Fibroblast of lung (primary cell): ENCODE measurements around the gene ADPRH. TPM values are rescaled to one million over a fixed set of nuclear protein-coding genes. Genes with fewer than 3 reads are reported as not detected.
A peak's percentile ranks its signal among the peaks of the same experiment; 100 is the strongest.

ENCODE experiments used
- DNase-seq, 2 donors: peaks; one replicate each; pipeline versions ENCODE4 v3.0.0 to v3.0.0-alpha.2; 2010; ENCODE audit warnings: low read depth in 2 of 2
- H2AFZ ChIP-seq: 2 replicates; pipeline ENCODE4 v1.5.1; 2012; ENCODE audit warnings: low read length, control low read depth, inconsistent platforms
- H3K27ac ChIP-seq: 2 replicates; pipeline ENCODE4 v1.5.1; 2011; ENCODE audit warnings: low read length, control low read depth; ENCODE audit not compliant: insufficient read depth
- H3K27me3 ChIP-seq: 2 replicates; pipeline ENCODE4 v1.5.1; 2011; ENCODE audit warnings: mild to moderate bottlenecking, low read length; ENCODE audit not compliant: control insufficient read depth, insufficient read depth
- H3K36me3 ChIP-seq: 2 replicates; pipeline ENCODE4 v1.5.1; 2011; ENCODE audit warnings: low read length; ENCODE audit not compliant: control insufficient read depth, insufficient read depth
- H3K4me1 ChIP-seq: 2 replicates; pipeline ENCODE4 v1.5.1; 2011; ENCODE audit warnings: low read length; ENCODE audit not compliant: control insufficient read depth, insufficient read depth; ENCODE audit errors: extremely low read depth
- H3K4me2 ChIP-seq: 2 replicates; pipeline ENCODE4 v1.5.1; 2011; ENCODE audit warnings: low read length, control low read depth; ENCODE audit not compliant: insufficient read depth; ENCODE audit errors: extremely low read depth
- H3K4me3 ChIP-seq, 4 experiments: fragments of 200-600 bp in 1 of 4; sonication (generic) in 1 of 4; replicated peaks in 1 of 4; 2 replicates each; pipeline ENCODE4 v1.5.1; 2011 to 2016; ENCODE audit warnings: low read length in 4 of 4, low read depth in 3 of 4, mild to moderate bottlenecking in 3 of 4, control low read depth in 2 of 4, inconsistent platforms in 1 of 4, mixed read lengths in 1 of 4; ENCODE audit not compliant: insufficient read depth in 1 of 4; ENCODE audit errors: control extremely low read depth in 1 of 4
- H3K79me2 ChIP-seq: 2 replicates; pipeline ENCODE4 v1.5.1; 2012; ENCODE audit warnings: mild to moderate bottlenecking, low read length, inconsistent platforms; ENCODE audit not compliant: control insufficient read depth, insufficient read depth
- H3K9ac ChIP-seq: 2 replicates; pipeline ENCODE4 v1.5.1; 2011; ENCODE audit warnings: mild to moderate bottlenecking, low read length, control low read depth; ENCODE audit not compliant: insufficient read depth
- H3K9me3 ChIP-seq: 2 replicates; pipeline ENCODE4 v1.5.1; 2012; ENCODE audit warnings: low read depth, low read length; ENCODE audit not compliant: control insufficient read depth, insufficient read depth
- H4K20me1 ChIP-seq: 2 replicates; pipeline ENCODE4 v1.5.1; 2011; ENCODE audit warnings: low read length; ENCODE audit not compliant: control insufficient read depth, insufficient read depth; ENCODE audit errors: extremely low read depth
- EZH2 ChIP-seq: IDR thresholded peaks from 2 replicates; pipeline ENCODE4 v1.5.1; 2012; ENCODE audit warnings: low read length, control low read depth, mild to moderate bottlenecking; ENCODE audit errors: missing control alignments
- polyA plus RNA-seq, 2 donors: library from polyadenylated mRNA; depleted of rRNA in 1 of 2; stranded (reverse) in 1 of 2; unstranded in 1 of 2; fragments of >200 nt; gene quantifications; 2 replicates each; pipeline ENCODE4 v1.2.1, GENCODE V29; 2011 to 2012; ENCODE audit warnings: missing spikeins in 1 of 2
- total RNA-seq: library from RNA; depleted of rRNA; stranded (reverse); fragments of >200 nt; gene quantifications from 2 replicates; pipeline ENCODE4 v1.2.1, GENCODE V29; 2014
- TF ChIP-seq, protein P1 (sequence below), 2 donors: IDR thresholded peaks in 1 of 2; conservative IDR thresholded peaks in 1 of 2; 1 replicate in 1 of 2; 2 replicates in 1 of 2; pipeline ENCODE4 v1.5.1; 2011 to 2012; ENCODE audit warnings: low read length in 2 of 2, control low read depth in 1 of 2, inconsistent platforms in 1 of 2, low read depth in 1 of 2, mild to moderate bottlenecking in 1 of 2

Gene ADPRH
- total and polyA plus RNA-seq, 2 donors (not counting 1 experiment from before 2014, with no cell fraction given), result 1.1 to 7.4 TPM

GRCh38 chr3:119595639-119596334, 16.5 kb downstream of the ADPRH start:
- no peaks in the 10 kb centered on the region for H3K9me3 ChIP-seq
- no peak for TF ChIP-seq EZH2
- TF ChIP-seq, protein P1, sequence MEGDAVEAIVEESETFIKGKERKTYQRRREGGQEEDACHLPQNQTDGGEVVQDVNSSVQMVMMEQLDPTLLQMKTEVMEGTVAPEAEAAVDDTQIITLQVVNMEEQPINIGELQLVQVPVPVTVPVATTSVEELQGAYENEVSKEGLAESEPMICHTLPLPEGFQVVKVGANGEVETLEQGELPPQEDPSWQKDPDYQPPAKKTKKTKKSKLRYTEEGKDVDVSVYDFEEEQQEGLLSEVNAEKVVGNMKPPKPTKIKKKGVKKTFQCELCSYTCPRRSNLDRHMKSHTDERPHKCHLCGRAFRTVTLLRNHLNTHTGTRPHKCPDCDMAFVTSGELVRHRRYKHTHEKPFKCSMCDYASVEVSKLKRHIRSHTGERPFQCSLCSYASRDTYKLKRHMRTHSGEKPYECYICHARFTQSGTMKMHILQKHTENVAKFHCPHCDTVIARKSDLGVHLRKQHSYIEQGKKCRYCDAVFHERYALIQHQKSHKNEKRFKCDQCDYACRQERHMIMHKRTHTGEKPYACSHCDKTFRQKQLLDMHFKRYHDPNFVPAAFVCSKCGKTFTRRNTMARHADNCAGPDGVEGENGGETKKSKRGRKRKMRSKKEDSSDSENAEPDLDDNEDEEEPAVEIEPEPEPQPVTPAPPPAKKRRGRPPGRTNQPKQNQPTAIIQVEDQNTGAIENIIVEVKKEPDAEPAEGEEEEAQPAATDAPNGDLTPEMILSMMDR (conservative IDR thresholded peaks at IDR 0.05 in 1 of 2, IDR thresholded peaks at IDR 0.05 in 1 of 2; ENCODE audit: low read depth in 1 of 2, low read length in 2 of 2), result no peak
- no peaks in the 10 kb centered on the region for H4K20me1 ChIP-seq
- no peak overlapping the region for H3K9ac ChIP-seq
- no peaks in the 10 kb centered on the region for H3K79me2 ChIP-seq
- H3K27me3 ChIP-seq, result no peaks in the 10 kb centered on the region
- H3K4me1 ChIP-seq, result no peaks in the 10 kb centered on the region
- no peak overlapping the region for H3K27ac ChIP-seq
- H3K4me3 ChIP-seq, result peak overlapping the region in 1 of 4 experiments; percentile 3
- peak in 1 of 2 donors; percentile 27 for DNase-seq
- H3K36me3 ChIP-seq, result no peaks in the 10 kb centered on the region
- peak overlapping the region; percentile 56 for H3K4me2 ChIP-seq
- peak overlapping the region; percentile 31 for H2AFZ ChIP-seq

GRCh38 chr3:119596398-119596797, 17.1 kb downstream of the ADPRH start:
- Histone ChIP-seq H3K9ac (no peak overlapping the region), H2AFZ (no peak overlapping the region), H3K4me1 (no peaks in the 10 kb centered on the region), H3K27me3 (no peaks in the 10 kb centered on the region), H3K27ac (no peak overlapping the region), H3K4me2 (peak overlapping the region; percentile 56), H3K4me3 (no peak overlapping the region), H4K20me1 (no peaks in the 10 kb centered on the region), H3K36me3 (no peaks in the 10 kb centered on the region), H3K9me3 (no peaks in the 10 kb centered on the region), H3K79me2 (no peaks in the 10 kb centered on the region)
- no peak for DNase-seq
- TF ChIP-seq EZH2, result no peak
- TF ChIP-seq, protein P1 (conservative IDR thresholded peaks at IDR 0.05 in 1 of 2, IDR thresholded peaks at IDR 0.05 in 1 of 2; ENCODE audit: low read depth in 1 of 2, low read length in 2 of 2), result no peak

DNA sequence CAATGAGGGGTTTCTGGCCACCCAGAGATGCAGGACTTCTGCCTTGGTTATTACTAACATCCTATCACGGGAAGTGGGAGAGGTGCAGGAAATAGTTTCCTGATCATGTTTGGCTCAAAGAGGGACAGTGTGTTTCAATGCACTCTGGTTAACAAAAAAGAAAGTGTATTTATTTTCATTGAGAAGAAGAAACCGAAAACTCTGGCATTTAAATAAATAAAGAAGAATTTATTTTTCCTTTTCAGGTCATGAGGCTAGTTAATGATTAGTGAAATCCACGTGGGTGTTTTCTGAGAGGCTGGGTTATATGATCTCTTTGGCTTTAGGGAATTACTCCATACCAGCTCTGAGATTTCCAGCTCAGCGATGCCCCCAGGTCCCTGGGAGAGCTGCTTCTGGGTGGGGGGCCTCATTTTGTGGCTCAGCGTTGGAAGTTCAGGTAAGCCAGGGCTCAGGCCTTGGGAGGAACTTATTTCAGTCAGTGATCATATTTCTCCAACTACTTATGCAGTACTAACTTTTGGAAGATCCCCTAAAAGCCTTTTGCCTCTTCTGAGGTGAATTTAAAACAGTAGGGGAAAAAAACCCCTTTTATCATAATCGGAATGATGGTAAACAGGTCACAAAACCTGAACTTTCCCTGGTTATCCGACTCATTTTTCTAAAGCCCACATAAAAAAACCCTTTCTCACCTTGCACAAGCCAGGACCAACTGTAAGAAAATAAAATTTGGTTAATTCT, 18.4 kb downstream of the ADPRH start, which contains the start of gene PLA1A:
Gene PLA1A (plus strand): TSS at position 338 of the 741 bp plus-strand sequence. CDS start 29 bp downstream, at position 367.
- DNase-seq, result no peak
- no peak within 1 kb of the TSS for H3K27ac ChIP-seq
- H3K4me2 ChIP-seq, result no peak within 1 kb of the TSS
- TF ChIP-seq, protein P1 (conservative IDR thresholded peaks at IDR 0.05 in 1 of 2, IDR thresholded peaks at IDR 0.05 in 1 of 2; ENCODE audit: low read depth in 1 of 2, low read length in 2 of 2), result no peak
- no peak for TF ChIP-seq EZH2
- H3K79me2 ChIP-seq, result no peaks in the 10 kb centered on the region
- H3K9ac ChIP-seq, result no peak within 1 kb of the TSS
- no peak within 1 kb of the TSS for H2AFZ ChIP-seq
- no peaks in the 10 kb centered on the region for H4K20me1 ChIP-seq
- H3K36me3 ChIP-seq, result no peaks in the 10 kb centered on the region
- H3K9me3 ChIP-seq, result no peaks in the 10 kb centered on the region
- no peak within 1 kb of the TSS for H3K4me3 ChIP-seq
- no peaks in the 10 kb centered on the region for H3K4me1 ChIP-seq
- no peaks in the 10 kb centered on the region for H3K27me3 ChIP-seq
